DOHH2 (cell line): Measurements from ENCODE around the gene KIF6.

Experiments
- H3F3A ChIP-seq: fragments of 200-600 bp; sonication (generic), shearing (Covaris generic); 2 replicates; pipeline ENCODE4 v1.6.0; 2016; ENCODE audit warnings: antibody characterized with exemption, mild to moderate bottlenecking; ENCODE audit not compliant: control insufficient read depth, insufficient read depth
- H3K27ac ChIP-seq: fragments of 200-600 bp; sonication (generic); 2 replicates; pipeline ENCODE4 v1.5.1; 2014; ENCODE audit warnings: low read depth, mild to moderate bottlenecking, low read length, moderate library complexity
- H3K27me3 ChIP-seq: fragments of 200-600 bp; sonication (generic); 2 replicates; pipeline ENCODE4 v1.6.1; 2014; ENCODE audit warnings: mild to moderate bottlenecking, low read length, mixed read lengths; ENCODE audit not compliant: control insufficient read depth
- H3K36me3 ChIP-seq: fragments of 200-600 bp; sonication (generic); 2 replicates; pipeline ENCODE4 v1.6.1; 2014; ENCODE audit warnings: mild to moderate bottlenecking, low read length, moderate library complexity, mixed read lengths; ENCODE audit not compliant: control insufficient read depth
- H3K4me1 ChIP-seq: fragments of 200-600 bp; sonication (generic); 2 replicates; pipeline ENCODE4 v1.6.1; 2014; ENCODE audit warnings: mild to moderate bottlenecking, low read length, mixed read lengths; ENCODE audit not compliant: control insufficient read depth
- H3K4me2 ChIP-seq: fragments of 200-600 bp; sonication (generic); 2 replicates; pipeline ENCODE4 v1.6.0; 2014; ENCODE audit warnings: mild to moderate bottlenecking, low read length, moderate library complexity
- H3K4me3 ChIP-seq: fragments of 200-600 bp; sonication (generic); 2 replicates; pipeline ENCODE4 v1.5.1; 2014; ENCODE audit warnings: mild to moderate bottlenecking, low read length, mixed read lengths
- H3K79me2 ChIP-seq: fragments of 200-600 bp; sonication (generic); 2 replicates; pipeline ENCODE4 v1.6.1; 2014; ENCODE audit warnings: mild to moderate bottlenecking, low read length, mixed read lengths; ENCODE audit not compliant: control insufficient read depth
- H3K9me2 ChIP-seq: fragments of 200-600 bp; sonication (generic); replicated peaks from 2 replicates; pipeline ENCODE4 v1.6.1; 2014; ENCODE audit warnings: mild to moderate bottlenecking, low read length, mixed read lengths; ENCODE audit not compliant: control insufficient read depth
- H3K9me3 ChIP-seq: fragments of 200-600 bp; sonication (generic); 2 replicates; pipeline ENCODE4 v1.6.1; 2014; ENCODE audit warnings: antibody characterized with exemption, low read length, mixed read lengths; ENCODE audit not compliant: control insufficient read depth, insufficient read depth
- H4K20me1 ChIP-seq: fragments of 200-600 bp; sonication (generic); 2 replicates; pipeline ENCODE4 v1.6.0; 2014; ENCODE audit warnings: low read depth, mild to moderate bottlenecking, antibody characterized with exemption, low read length, moderate library complexity; ENCODE audit not compliant: control insufficient read depth, insufficient read depth
- EZH2phosphoT487 ChIP-seq: fragments of 200-600 bp; sonication (generic); IDR thresholded peaks from 2 replicates; pipeline ENCODE4 v1.6.1; 2017; ENCODE audit warnings: borderline replicate concordance, mild to moderate bottlenecking, antibody characterized with exemption, low read length, moderate library complexity, mixed read lengths
- TF ChIP-seq, protein P1 (sequence below): fragments of 200-600 bp; sonication (generic); IDR thresholded peaks from one replicate; pipeline ENCODE4 v1.5.1; 2014; ENCODE audit warnings: antibody characterized with exemption, mild to moderate bottlenecking, low read depth, low read length; ENCODE audit not compliant: poor library complexity, severe bottlenecking

KIF6 gene

DNA sequence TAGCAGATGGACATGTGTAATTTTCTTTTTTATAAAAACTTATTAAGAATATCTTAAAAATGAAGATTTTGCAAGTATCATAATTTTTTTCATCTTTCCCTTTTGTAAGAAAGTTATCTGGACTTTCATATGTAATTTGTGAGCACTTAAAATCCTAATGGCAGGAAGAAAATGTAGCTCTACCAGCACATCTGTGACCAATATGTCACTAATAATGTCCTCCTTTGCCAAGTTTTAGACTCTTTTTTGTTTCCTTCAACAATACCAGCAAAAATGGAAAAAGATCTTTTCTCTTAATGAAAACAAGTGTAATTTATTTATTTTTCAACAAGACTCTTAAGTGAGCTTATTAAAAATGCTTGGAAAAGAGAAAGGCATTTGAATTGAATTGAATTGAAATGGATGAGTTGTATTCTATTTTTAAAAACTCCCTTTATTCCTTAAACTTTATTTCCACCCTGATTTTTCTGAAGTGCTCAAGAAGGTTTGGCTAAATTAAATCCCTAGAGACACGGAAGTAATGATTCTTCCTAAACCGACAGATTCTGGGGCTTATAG is 110.7 kb downstream of the KIF6 start:
- no peaks in the 10 kb centered on the region for H3K79me2 ChIP-seq
- H3F3A ChIP-seq, result no peaks in the 10 kb centered on the region
- H3K9me3 ChIP-seq, result no peaks in the 10 kb centered on the region
- no peaks in the 10 kb centered on the region for H3K9me2 ChIP-seq
- no peak overlapping the region for H3K27ac ChIP-seq
- no peaks in the 10 kb centered on the region for H3K4me1 ChIP-seq
- no peaks in the 10 kb centered on the region for H3K36me3 ChIP-seq
- no peak for TF ChIP-seq EZH2phosphoT487
- TF ChIP-seq, protein P1, sequence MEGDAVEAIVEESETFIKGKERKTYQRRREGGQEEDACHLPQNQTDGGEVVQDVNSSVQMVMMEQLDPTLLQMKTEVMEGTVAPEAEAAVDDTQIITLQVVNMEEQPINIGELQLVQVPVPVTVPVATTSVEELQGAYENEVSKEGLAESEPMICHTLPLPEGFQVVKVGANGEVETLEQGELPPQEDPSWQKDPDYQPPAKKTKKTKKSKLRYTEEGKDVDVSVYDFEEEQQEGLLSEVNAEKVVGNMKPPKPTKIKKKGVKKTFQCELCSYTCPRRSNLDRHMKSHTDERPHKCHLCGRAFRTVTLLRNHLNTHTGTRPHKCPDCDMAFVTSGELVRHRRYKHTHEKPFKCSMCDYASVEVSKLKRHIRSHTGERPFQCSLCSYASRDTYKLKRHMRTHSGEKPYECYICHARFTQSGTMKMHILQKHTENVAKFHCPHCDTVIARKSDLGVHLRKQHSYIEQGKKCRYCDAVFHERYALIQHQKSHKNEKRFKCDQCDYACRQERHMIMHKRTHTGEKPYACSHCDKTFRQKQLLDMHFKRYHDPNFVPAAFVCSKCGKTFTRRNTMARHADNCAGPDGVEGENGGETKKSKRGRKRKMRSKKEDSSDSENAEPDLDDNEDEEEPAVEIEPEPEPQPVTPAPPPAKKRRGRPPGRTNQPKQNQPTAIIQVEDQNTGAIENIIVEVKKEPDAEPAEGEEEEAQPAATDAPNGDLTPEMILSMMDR, result no peak
- H3K4me2 ChIP-seq, result no peak overlapping the region
- no peaks in the 10 kb centered on the region for H3K27me3 ChIP-seq
- no peaks in the 10 kb centered on the region for H4K20me1 ChIP-seq
- no peak overlapping the region for H3K4me3 ChIP-seq

DNA sequence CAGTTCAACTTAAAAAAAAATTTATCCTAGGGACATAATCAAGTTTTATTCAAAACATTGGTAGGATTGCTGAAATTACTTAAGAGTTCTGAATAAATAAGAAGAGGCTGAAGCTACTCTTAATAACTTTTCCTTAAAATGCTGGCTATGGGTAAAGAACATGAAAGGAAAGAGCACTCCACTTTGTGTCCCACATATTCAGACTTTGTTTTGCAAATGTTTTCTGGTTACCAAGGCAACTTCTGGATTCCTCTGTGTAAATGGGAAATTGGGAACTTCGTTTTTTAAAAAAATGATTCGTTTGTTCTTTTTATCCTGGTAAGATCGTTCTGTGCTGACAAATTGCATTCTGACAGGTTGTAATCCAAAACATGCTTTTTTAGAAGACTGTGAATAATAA is 115.0 kb downstream of the KIF6 start:
- Histone ChIP-seq H3K9me3 (no peaks in the 10 kb centered on the region), H3F3A (no peaks in the 10 kb centered on the region), H3K9me2 (no peaks in the 10 kb centered on the region), H3K4me2 (no peak overlapping the region), H4K20me1 (no peaks in the 10 kb centered on the region), H3K27me3 (no peaks in the 10 kb centered on the region), H3K36me3 (no peaks in the 10 kb centered on the region), H3K4me1 (no peaks in the 10 kb centered on the region), H3K27ac (no peak overlapping the region), H3K4me3 (no peak overlapping the region), H3K79me2 (no peaks in the 10 kb centered on the region)
- TF ChIP-seq, protein P1, result no peak
- TF ChIP-seq EZH2phosphoT487, result no peak

DNA sequence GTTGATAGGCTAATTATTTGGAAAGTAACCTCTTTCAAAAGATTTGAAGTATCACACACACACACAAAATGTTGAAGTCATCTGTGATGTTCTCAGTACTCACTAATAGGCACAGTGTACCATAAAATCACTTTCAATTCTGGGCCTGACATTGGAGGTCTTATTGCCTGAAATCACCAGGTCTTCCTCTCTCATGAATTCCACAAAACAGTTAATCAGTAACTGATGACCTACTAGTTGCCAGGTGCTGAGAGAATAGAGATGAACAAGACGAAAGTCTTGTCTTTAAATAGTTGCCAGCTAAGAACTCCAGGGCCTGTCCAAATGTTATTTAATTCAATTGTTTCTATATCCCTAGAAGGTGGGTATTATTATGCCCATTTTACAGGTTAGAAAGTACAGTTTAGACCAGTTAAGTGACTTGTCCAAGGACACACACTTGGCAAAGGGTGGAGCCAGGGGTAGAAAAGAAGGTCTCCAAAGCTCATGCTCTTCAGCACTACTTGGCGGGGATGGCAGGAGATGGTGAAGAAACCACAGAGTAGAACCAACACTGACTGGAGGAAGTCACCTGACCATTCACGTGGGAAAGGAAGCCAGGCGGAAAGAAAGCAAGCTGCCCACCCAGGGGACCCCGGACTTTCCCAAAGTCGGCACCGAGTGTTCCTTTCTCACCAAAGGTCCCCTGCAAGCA is 116.4 kb downstream of the KIF6 start:
- H3K9me2 ChIP-seq, result no peaks in the 10 kb centered on the region
- H3K36me3 ChIP-seq, result no peaks in the 10 kb centered on the region
- H4K20me1 ChIP-seq, result no peaks in the 10 kb centered on the region
- no peaks in the 10 kb centered on the region for H3K9me3 ChIP-seq
- H3K4me1 ChIP-seq, result no peaks in the 10 kb centered on the region
- no peak overlapping the region for H3K4me2 ChIP-seq
- H3K27ac ChIP-seq, result no peak overlapping the region
- TF ChIP-seq, protein P1, result no peak
- no peak for TF ChIP-seq EZH2phosphoT487
- no peaks in the 10 kb centered on the region for H3K79me2 ChIP-seq
- no peaks in the 10 kb centered on the region for H3K27me3 ChIP-seq
- no peaks in the 10 kb centered on the region for H3F3A ChIP-seq
- no peak overlapping the region for H3K4me3 ChIP-seq
